WTC11 (cell line): ENCODE results near the gene SPTLC1. TPM values are rescaled to one million over a fixed set of nuclear protein-coding genes. Genes with fewer than 3 reads are reported as not detected.
"Not testable (repeated sequence)": the region's sequence is repeated elsewhere in the genome, so short reads cannot be mapped to it uniquely, and the experiment has no call there.

Experiments used
- ATAC-seq: fragments of 200-7000 bp; cut with Tn5 transposase; 2 replicates; pipeline ENCODE4 v1.10.0; 2021; ENCODE audit warnings: mild to moderate bottlenecking, moderate library complexity
- CTCF ChIA-PET: fragments of 300-600 bp; sonication (Branson Sonifier 250); formaldehyde crosslinking; loops from one replicate; lab custom pipeline; 2021; ENCODE audit warnings: antibody characterized with exemption; lab: Charles Lee
- POLR2A ChIA-PET: fragments of 350-600 bp; sonication (Branson Sonifier 250); formaldehyde crosslinking; loops from one replicate; lab custom pipeline; 2021; ENCODE audit warnings: antibody characterized with exemption; lab: Charles Lee
- DNase-seq: peaks from one replicate; pipeline ENCODE4 v3.0.0; 2021; ENCODE audit warnings: low spot score
- H3K27ac Mint-ChIP-seq: 2 replicates; pipeline ENCODE4 v1.8.0; 2021; ENCODE audit warnings: mixed read lengths
- H3K27me3 Mint-ChIP-seq: 2 replicates; pipeline ENCODE4 v1.8.0; 2021; ENCODE audit warnings: low read depth, mild to moderate bottlenecking, moderate library complexity, mixed read lengths
- H3K36me3 Mint-ChIP-seq: 2 replicates; pipeline ENCODE4 v1.8.0; 2021; ENCODE audit warnings: mixed read lengths
- H3K4me1 Mint-ChIP-seq: 2 replicates; pipeline ENCODE4 v1.8.0; 2022; ENCODE audit warnings: mixed read lengths
- H3K4me3 Mint-ChIP-seq: 2 replicates; pipeline ENCODE4 v1.8.0; 2021; ENCODE audit warnings: mild to moderate bottlenecking, moderate library complexity, mixed read lengths
- H3K9me3 Mint-ChIP-seq: 2 replicates; pipeline ENCODE4 v1.8.0; 2021; ENCODE audit warnings: mixed read lengths
- CBFB ChIP-seq: sonication (generic); formaldehyde crosslinking; IDR thresholded peaks from 2 replicates; pipeline ENCODE4 v1.8.1; 2022; ENCODE audit warnings: mild to moderate bottlenecking, low read depth, missing genetic modification reagents
- CREB1 ChIP-seq: sonication (generic); formaldehyde crosslinking; IDR thresholded peaks from 2 replicates; pipeline ENCODE4 v1.8.0; 2023; ENCODE audit warnings: mild to moderate bottlenecking, missing genetic modification reagents
- EMX1 ChIP-seq: fragments of 250-450 bp; sonication (Bioruptor Pico); IDR thresholded peaks from 2 replicates; pipeline ENCODE4 v1.8.0; 2021; ENCODE audit warnings: mild to moderate bottlenecking
- ETV6 ChIP-seq: sonication (generic); formaldehyde crosslinking; IDR thresholded peaks from 2 replicates; pipeline ENCODE4 v1.8.1; 2022; ENCODE audit warnings: mild to moderate bottlenecking, missing genetic modification reagents
- FOXJ3 ChIP-seq: sonication (generic); formaldehyde crosslinking; IDR thresholded peaks from 2 replicates; pipeline ENCODE4 v1.9.0; 2021; ENCODE audit warnings: missing genetic modification reagents, mild to moderate bottlenecking, borderline replicate concordance
- GABPB1 ChIP-seq: sonication (generic); formaldehyde crosslinking; IDR thresholded peaks from 2 replicates; pipeline ENCODE4 v1.8.1; 2023; ENCODE audit warnings: mild to moderate bottlenecking, missing genetic modification reagents
- HMGA2 ChIP-seq: fragments of 250-450 bp; sonication (Bioruptor Pico); IDR thresholded peaks from 2 replicates; pipeline ENCODE4 v1.4.0; 2021; ENCODE audit warnings: mild to moderate bottlenecking, moderate library complexity
- NFATC4 ChIP-seq: fragments of 250-450 bp; sonication (Bioruptor Pico); IDR thresholded peaks from 2 replicates; pipeline ENCODE4 v1.9.0; 2021; ENCODE audit warnings: mild to moderate bottlenecking
- NR1H2 ChIP-seq: sonication (generic); formaldehyde crosslinking; IDR thresholded peaks from 2 replicates; pipeline ENCODE4 v1.9.0; 2021; ENCODE audit warnings: mild to moderate bottlenecking, moderate library complexity, missing genetic modification reagents
- NR3C1 ChIP-seq: sonication (generic); formaldehyde crosslinking; conservative IDR thresholded peaks from 2 replicates; pipeline ENCODE4 v1.8.1; 2023; ENCODE audit warnings: low read depth, mild to moderate bottlenecking, missing genetic modification reagents
- SP1 ChIP-seq: sonication (generic); formaldehyde crosslinking; conservative IDR thresholded peaks from 2 replicates; pipeline ENCODE4 v1.8.1; 2022; ENCODE audit warnings: missing genetic modification reagents
- ZBTB21 ChIP-seq: sonication (generic); formaldehyde crosslinking; IDR thresholded peaks from 2 replicates; pipeline ENCODE4 v1.8.1; 2023; ENCODE audit warnings: mild to moderate bottlenecking, missing genetic modification reagents, borderline replicate concordance
- ZNF416 ChIP-seq: fragments of 250-450 bp; sonication (Bioruptor Pico); IDR thresholded peaks from 2 replicates; pipeline ENCODE4 v1.9.0; 2021; ENCODE audit warnings: mild to moderate bottlenecking, inconsistent platforms
- ZNF423 ChIP-seq: fragments of 250-450 bp; sonication (Bioruptor Pico); IDR thresholded peaks from 2 replicates; pipeline ENCODE4 v2.1.2; 2022; ENCODE audit warnings: mild to moderate bottlenecking, moderate library complexity
- total RNA-seq: library from RNA; stranded (reverse); gene quantifications from 3 replicates; pipeline ENCODE4 v1.2.3, GENCODE V29; 2021
- TF ChIP-seq, protein P1 (sequence below): fragments of 200-600 bp; IDR thresholded peaks from 2 replicates; pipeline ENCODE4 v1.8.0; 2022; ENCODE audit warnings: antibody characterized with exemption
- TF ChIP-seq, protein P2 (sequence below): sonication (generic); formaldehyde crosslinking; IDR thresholded peaks from 2 replicates; pipeline ENCODE4 v1.8.1; 2023; ENCODE audit warnings: mild to moderate bottlenecking, missing genetic modification reagents, borderline replicate concordance
- TF ChIP-seq, protein P3 (sequence below): fragments of 250-450 bp; sonication (Bioruptor Pico); IDR thresholded peaks from 2 replicates; pipeline ENCODE4 v1.9.0; 2021; ENCODE audit warnings: mild to moderate bottlenecking
- TF ChIP-seq, protein P4 (sequence below): sonication (generic); formaldehyde crosslinking; IDR thresholded peaks from 2 replicates; pipeline ENCODE4 v1.8.0; 2023; ENCODE audit warnings: missing genetic modification reagents

Gene SPTLC1
- total RNA-seq, 1 experiment from 2014 or later: 81.2 TPM

DNA sequence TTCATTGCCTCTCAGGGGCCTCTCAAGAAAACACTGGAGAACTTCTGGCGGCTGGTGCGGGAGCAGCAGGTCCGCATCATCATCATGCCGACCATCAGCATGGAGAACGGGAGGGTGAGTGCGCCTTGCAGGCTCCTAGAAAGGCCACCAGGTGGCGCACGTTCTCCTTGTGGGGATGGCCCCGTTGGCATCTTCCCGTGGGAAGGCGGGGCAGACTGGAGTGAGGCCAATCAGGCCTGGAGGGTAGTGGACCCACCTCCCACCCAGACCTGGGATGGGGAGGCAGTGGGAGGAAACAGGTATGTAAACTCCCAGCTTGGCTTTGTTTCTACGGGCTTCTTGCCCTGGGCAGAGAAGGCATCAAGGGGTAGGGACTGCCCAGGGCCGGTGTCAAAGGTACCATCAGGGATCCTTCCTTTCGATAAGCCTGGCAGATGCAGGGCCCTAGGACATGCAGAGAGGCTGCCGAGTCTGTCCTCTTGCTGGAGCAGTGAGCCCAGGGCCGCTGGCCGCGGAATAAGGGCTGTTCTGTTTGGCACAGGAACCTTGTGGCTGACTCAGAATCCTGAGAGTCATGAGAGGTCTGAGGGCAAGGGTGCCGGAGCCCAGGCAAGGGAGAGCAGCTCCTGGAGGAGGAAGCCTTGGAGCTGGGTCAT is 18.9 kb upstream of the SPTLC1 start:
- peak; percentile 93 for DNase-seq
- CTCF ChIA-PET: interaction anchor here (0.6 to 1.4 kb wide), 11 partner anchors 13 to 199 kb away, joined by 3 to 6 read pairs (median 3); partner anchors contain the start of gene SPTLC1
- peak overlapping the region; percentile 50 for H3K4me3 Mint-ChIP-seq
- H3K27ac Mint-ChIP-seq: no peak overlapping the region
- peaks cover 9% of the 10 kb centered on the region for H3K9me3 Mint-ChIP-seq
- 0 out of 2 replicates have a peak, but pooled peaks have one; percentile 38 for TF ChIP-seq SP1 (CRISPR knock-in tag)
- TF ChIP-seq, protein P1, sequence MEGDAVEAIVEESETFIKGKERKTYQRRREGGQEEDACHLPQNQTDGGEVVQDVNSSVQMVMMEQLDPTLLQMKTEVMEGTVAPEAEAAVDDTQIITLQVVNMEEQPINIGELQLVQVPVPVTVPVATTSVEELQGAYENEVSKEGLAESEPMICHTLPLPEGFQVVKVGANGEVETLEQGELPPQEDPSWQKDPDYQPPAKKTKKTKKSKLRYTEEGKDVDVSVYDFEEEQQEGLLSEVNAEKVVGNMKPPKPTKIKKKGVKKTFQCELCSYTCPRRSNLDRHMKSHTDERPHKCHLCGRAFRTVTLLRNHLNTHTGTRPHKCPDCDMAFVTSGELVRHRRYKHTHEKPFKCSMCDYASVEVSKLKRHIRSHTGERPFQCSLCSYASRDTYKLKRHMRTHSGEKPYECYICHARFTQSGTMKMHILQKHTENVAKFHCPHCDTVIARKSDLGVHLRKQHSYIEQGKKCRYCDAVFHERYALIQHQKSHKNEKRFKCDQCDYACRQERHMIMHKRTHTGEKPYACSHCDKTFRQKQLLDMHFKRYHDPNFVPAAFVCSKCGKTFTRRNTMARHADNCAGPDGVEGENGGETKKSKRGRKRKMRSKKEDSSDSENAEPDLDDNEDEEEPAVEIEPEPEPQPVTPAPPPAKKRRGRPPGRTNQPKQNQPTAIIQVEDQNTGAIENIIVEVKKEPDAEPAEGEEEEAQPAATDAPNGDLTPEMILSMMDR: peak; percentile 87
- TF ChIP-seq, protein P2, sequence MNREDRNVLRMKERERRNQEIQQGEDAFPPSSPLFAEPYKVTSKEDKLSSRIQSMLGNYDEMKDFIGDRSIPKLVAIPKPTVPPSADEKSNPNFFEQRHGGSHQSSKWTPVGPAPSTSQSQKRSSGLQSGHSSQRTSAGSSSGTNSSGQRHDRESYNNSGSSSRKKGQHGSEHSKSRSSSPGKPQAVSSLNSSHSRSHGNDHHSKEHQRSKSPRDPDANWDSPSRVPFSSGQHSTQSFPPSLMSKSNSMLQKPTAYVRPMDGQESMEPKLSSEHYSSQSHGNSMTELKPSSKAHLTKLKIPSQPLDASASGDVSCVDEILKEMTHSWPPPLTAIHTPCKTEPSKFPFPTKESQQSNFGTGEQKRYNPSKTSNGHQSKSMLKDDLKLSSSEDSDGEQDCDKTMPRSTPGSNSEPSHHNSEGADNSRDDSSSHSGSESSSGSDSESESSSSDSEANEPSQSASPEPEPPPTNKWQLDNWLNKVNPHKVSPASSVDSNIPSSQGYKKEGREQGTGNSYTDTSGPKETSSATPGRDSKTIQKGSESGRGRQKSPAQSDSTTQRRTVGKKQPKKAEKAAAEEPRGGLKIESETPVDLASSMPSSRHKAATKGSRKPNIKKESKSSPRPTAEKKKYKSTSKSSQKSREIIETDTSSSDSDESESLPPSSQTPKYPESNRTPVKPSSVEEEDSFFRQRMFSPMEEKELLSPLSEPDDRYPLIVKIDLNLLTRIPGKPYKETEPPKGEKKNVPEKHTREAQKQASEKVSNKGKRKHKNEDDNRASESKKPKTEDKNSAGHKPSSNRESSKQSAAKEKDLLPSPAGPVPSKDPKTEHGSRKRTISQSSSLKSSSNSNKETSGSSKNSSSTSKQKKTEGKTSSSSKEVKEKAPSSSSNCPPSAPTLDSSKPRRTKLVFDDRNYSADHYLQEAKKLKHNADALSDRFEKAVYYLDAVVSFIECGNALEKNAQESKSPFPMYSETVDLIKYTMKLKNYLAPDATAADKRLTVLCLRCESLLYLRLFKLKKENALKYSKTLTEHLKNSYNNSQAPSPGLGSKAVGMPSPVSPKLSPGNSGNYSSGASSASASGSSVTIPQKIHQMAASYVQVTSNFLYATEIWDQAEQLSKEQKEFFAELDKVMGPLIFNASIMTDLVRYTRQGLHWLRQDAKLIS (CRISPR knock-in tag): no peak
- TF ChIP-seq, all 79 proteins: peak for 2
- POLR2A ChIA-PET: no interaction called here
- Mint-ChIP-seq H3K36me3 (no peaks in the 10 kb centered on the region), H3K4me1 (peaks cover 7% of the 10 kb centered on the region), H3K27me3 (peaks cover 12% of the 10 kb centered on the region)
- ATAC-seq: peak; percentile 89

DNA sequence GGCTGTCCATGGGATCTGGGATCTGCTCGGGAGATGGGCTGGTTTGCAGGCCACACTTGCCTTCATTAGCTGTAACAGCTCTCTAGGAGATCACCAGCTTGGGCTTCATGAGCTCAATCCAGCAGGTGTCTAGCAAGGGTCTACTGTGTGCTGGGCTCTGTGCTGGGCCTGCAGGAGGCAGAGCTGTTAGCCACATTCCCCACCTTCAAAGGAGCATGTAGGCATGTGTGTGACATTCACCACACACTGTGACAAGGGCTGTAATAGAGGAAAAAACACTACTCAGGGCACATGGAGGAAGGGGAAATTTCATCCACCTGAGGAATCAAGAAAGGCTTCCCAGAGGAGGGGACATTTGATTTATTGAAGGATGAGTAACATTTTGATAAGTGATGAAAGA is 17.7 kb upstream of the SPTLC1 start:
- H3K27me3 Mint-ChIP-seq: peaks cover 12% of the 10 kb centered on the region
- H3K4me1 Mint-ChIP-seq, H3K27ac Mint-ChIP-seq, H3K4me3 Mint-ChIP-seq, CTCF ChIA-PET, DNase-seq, H3K9me3 Mint-ChIP-seq, H3K36me3 Mint-ChIP-seq, POLR2A ChIA-PET, ATAC-seq: not testable (repeated sequence)

DNA sequence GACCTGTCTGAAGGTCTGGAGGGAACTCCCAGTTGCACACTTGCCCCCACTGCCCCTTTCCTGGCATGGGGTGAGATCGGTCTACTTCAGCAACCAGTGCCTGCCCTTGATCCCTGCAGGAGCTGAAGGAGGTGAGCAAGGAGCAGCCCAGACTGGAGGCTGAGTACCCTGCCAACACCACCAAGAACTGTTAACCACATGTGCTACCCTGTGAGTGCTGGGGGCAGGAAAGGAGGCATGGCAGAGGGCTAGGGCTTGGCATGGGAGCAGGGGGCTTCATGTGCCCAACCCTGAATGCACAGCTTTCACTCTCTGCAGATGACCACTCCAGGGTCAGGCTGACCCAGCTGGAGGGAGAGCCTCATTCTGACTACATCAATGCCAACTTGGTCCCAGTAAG is 17.3 kb upstream of the SPTLC1 start:
- ATAC-seq: no peak
- DNase-seq: no peak
- CTCF ChIA-PET: no interaction called here
- Mint-ChIP-seq H3K9me3 (peaks cover 9% of the 10 kb centered on the region), H3K27me3 (peaks cover 12% of the 10 kb centered on the region), H3K4me1 (peaks cover 7% of the 10 kb centered on the region), H3K4me3 (no peak overlapping the region), H3K27ac (no peak overlapping the region), H3K36me3 (no peaks in the 10 kb centered on the region)
- TF ChIP-seq, protein P3, sequence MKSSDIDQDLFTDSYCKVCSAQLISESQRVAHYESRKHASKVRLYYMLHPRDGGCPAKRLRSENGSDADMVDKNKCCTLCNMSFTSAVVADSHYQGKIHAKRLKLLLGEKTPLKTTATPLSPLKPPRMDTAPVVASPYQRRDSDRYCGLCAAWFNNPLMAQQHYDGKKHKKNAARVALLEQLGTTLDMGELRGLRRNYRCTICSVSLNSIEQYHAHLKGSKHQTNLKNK: no peak
- TF ChIP-seq ETV6 (CRISPR knock-in tag) (no peak), NFATC4 (CRISPR knock-in tag) (no peak), EMX1 (no peak), CREB1 (CRISPR knock-in tag) (no peak)
- POLR2A ChIA-PET: no interaction called here

DNA sequence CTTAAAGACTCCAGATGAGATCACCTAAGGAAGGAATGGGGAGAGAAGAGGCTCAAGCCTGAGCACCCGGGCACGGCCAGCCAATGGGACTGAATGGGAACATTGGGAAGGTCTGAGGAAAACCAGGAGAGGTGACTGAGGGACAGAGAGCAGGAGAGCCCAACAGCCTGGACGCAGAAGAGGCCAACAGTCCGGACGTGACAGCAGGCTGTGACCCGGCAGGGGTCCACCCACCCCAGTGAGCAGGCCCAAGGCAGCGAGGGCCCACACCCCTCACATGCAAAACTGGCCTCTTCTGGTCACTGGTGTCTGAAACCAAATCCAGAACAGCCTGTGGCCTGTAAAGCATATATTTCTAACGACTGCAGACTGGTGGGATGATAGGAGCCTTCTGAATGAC is 7.6 kb upstream of the SPTLC1 start:
- peaks cover 14% of the 10 kb centered on the region for H3K27me3 Mint-ChIP-seq
- ATAC-seq (no peak; the same call in 1 of the 2 replicates), DNase-seq (no peak)
- no peak overlapping the region for H3K4me3 Mint-ChIP-seq
- no peaks in the 10 kb centered on the region for H3K4me1 Mint-ChIP-seq
- H3K27ac Mint-ChIP-seq: no peak overlapping the region
- H3K9me3 Mint-ChIP-seq: peaks cover 11% of the 10 kb centered on the region
- no peaks in the 10 kb centered on the region for H3K36me3 Mint-ChIP-seq
- CTCF ChIA-PET: no interaction called here
- POLR2A ChIA-PET: no interaction called here
- TF ChIP-seq ZNF416 (CRISPR knock-in tag): no peak
- no peak for TF ChIP-seq HMGA2 (CRISPR knock-in tag)
- no peak for TF ChIP-seq ZBTB21 (CRISPR knock-in tag)
- no peak for TF ChIP-seq CBFB (CRISPR knock-in tag)
- TF ChIP-seq, protein P4, sequence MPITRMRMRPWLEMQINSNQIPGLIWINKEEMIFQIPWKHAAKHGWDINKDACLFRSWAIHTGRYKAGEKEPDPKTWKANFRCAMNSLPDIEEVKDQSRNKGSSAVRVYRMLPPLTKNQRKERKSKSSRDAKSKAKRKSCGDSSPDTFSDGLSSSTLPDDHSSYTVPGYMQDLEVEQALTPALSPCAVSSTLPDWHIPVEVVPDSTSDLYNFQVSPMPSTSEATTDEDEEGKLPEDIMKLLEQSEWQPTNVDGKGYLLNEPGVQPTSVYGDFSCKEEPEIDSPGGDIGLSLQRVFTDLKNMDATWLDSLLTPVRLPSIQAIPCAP (CRISPR knock-in tag): no peak
- TF ChIP-seq, protein P2 (CRISPR knock-in tag): no peak
- TF ChIP-seq NR1H2 (CRISPR knock-in tag): no peak
- TF ChIP-seq NR3C1 (CRISPR knock-in tag): no peak
- TF ChIP-seq GABPB1: no peak
- no peak for TF ChIP-seq SP1 (CRISPR knock-in tag)
- no peak for TF ChIP-seq FOXJ3
- TF ChIP-seq ZNF423: no peak
